ENCODE measurements around the gene MEN1.

MEN1 gene

DNA sequence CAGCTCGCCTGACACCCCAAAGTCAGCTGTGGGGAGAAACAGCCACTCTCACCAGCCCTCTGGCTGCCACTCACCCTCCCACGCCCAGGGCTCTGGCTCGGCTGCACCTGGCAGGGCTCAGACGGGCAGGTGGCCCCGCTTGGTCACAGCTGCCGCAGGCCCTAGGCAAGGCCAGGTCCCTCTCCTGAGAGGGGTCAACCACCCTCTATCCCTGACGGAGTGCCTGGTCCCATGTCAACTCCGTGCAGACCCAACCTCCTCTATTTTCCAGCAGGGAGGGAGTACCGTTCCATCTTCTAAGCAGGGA, 9.2 kb downstream of the MEN1 start:
- no peak for DNase-seq (ENCODE audit: low read depth)

DNA sequence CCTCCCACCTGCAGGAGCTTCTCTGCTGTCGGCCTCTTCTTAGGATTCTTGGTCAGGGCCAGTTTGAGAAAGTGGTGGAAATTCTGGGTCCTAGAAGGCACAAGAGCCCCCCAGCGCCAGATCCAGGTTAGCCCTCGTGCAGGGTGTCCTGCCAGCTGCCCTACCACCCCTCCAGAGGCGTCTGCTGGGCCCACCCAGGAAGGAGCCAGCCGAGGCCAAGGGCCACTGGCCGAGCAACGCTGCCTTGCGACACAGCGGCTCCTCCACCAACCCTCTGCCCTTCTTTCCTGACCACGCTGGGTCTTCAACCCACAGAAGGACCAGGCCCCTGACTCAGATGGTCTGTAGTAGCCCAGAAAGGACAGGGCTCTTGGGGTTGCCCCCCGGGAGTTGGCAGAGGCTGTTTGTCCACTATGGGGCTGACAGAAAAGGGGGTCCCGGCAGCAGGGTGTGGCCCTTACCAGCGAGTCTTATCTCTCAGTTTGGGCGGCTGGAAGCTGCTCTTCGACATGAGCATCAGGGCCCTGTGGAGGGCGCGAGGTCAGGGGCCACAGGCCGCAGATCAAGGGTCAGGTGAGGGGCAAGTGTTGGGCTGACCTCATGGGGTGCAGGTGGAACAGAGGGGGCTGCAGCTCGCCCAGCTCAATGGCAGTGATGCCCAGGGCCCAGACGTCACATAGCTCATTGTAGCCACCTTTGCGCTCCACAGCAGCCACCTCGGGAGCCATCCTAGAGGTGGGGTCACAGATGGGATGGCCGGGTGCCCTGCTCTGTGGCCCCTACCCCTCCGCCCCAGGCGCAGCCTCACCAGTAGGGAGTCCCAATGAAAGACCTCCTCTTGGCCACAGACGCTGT, 9.8 kb downstream of the MEN1 start:
- DNase-seq (ENCODE audit: low read depth): no peak

- no peak for DNase-seq (ENCODE audit: low read depth)
Measured at GRCh38 chr11:64799623-64800302, 10.6 kb downstream of the MEN1 start.

DNA sequence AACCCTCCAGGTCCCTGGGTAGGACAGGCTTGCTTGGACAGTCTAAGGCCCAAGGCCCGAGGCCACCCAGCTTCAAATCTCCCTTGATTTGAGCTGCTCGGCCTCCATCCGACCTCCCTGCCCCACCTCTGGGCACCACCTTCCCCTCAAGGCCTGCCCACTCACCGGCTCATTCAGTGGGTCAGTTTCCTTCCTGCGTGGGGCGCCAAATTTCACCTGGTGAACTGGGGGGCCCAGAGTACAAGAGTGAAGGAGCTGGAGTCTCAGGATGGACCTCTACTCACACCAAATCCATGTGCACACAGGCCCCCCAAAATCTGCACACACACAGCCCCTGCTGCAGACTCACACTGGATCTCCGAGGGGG, 11.1 kb downstream of the MEN1 start:
- DNase-seq (ENCODE audit: low read depth): no peak

- no peak for DNase-seq (ENCODE audit: low read depth)
Measured at GRCh38 chr11:64796757-64797541, 13.4 kb downstream of the MEN1 start.

DNA sequence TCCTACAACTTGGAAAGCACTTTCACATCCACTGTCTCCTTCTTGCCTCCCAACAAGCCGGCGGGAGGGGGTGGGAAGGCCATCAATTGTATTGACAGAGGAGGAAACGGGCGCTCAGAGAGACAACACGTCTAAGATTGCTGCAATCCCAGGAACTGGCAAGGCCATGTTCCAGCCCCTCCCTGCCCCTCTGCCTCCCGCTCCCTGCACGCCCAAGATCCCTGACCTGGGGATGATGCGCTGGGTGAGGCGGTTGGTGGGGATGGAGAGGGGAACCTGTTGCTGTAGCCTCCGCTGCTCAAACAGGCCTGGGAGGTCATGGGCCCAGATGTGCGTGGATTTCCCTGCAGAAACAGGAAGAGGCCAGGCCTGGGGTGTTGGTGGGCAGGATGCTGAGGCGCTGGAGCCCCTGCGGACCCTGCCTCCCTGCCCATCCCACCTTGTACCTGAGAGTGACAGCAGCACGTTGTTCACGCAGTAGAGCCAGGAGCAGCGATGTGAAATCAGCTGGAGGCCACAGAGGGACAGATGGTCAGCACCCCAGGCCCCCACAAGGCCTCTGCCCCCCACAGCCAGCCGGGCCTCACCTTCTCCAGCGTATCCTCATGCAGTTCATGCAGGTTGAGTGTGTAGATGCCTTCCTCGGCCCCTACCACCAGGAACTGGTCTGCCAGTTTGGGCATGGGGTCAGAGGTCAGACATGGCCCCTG, 14.1 kb downstream of the MEN1 start:
- DNase-seq (ENCODE audit: low read depth): no peak

DNA sequence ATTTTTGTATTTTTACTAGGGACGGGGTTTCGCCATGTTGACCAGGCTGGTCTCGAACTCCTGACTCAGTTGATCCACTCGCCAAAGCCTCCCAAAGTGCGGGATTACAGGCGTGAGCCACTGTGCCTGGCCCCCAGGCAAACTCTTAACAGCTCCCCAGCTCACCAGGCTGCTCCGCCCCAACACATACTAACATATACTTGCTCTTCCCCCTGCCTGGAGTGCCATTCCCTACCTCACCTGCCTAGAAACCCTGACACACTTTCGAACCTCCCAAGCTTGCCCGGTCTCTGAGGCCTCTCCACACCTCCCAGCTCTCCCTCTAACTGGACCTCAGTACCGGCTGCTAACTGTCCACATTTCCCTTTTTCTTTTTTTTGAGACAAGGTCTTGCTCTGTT, 15.8 kb downstream of the MEN1 start:
- no peak for DNase-seq (ENCODE audit: low read depth)

- DNase-seq (ENCODE audit: low read depth): no peak
Measured at GRCh38 chr11:64793271-64794160, 16.8 kb downstream of the MEN1 start.

DNA sequence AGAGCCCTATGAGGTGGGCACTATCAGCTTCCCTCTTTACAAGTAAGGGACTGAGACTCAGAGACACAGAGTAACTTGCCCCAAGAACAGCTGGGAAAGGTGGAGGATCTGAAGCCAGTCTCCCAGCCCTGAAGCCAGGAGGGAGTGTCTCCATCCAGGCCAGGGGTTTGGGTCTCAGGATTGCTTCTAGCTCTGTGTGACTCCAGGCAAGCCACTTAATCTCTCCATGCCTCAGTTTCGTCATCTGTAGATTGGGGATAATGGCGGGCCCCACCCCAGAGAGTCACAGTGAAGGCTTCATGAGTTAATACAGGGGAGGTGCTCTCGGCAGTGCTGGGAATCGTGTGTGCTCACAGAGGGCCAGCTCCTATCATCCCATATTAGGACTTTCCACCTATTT, 17.9 kb downstream of the MEN1 start:
- DNase-seq (ENCODE audit: low read depth): no peak

- DNase-seq (ENCODE audit: low read depth): no peak
Measured at GRCh38 chr11:64791781-64792291, 18.5 kb downstream of the MEN1 start.

DNA sequence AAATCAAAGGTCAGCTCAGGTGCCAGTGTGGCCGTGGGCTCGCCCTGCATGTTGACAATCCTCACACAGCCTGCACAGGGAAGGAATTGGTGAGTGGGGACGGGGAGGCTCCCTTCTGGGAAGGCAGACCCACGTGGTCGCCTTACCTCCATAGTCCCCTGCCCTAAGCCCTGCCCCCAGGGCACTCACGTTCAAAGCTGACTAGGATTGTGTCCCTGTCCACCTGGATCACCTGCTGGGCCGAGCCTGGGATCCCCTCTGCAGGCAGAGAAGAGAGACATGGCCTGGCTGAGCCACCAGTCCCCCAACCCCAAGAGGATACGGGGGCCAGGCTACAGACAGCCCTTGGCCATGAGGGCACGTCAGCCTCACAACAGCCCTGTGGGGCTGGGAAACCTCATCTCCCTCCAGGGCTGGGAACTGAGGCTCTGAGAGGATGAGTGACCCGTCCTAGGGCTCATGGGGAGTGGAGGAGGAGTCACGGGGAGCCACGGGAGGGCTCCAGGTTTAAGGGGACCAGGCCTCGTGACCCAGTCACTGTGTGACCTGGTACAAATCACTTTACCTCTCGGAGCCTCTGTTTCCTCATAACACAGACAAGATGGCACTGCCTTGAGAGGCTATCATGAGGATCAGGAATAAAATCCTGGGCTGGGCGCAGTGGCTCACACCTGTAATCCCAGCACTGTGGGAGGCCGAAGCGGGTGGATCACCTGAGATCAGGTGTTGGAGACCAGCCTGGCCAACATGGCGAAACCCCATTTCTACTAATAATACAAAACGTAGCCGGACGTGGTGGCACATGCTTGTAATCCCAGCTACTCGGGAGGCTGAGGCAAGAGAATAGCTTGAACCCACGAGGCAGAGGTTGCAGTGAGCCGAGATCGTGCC, 19.9 kb downstream of the MEN1 start:
- DNase-seq (ENCODE audit: low read depth): no peak

DNA sequence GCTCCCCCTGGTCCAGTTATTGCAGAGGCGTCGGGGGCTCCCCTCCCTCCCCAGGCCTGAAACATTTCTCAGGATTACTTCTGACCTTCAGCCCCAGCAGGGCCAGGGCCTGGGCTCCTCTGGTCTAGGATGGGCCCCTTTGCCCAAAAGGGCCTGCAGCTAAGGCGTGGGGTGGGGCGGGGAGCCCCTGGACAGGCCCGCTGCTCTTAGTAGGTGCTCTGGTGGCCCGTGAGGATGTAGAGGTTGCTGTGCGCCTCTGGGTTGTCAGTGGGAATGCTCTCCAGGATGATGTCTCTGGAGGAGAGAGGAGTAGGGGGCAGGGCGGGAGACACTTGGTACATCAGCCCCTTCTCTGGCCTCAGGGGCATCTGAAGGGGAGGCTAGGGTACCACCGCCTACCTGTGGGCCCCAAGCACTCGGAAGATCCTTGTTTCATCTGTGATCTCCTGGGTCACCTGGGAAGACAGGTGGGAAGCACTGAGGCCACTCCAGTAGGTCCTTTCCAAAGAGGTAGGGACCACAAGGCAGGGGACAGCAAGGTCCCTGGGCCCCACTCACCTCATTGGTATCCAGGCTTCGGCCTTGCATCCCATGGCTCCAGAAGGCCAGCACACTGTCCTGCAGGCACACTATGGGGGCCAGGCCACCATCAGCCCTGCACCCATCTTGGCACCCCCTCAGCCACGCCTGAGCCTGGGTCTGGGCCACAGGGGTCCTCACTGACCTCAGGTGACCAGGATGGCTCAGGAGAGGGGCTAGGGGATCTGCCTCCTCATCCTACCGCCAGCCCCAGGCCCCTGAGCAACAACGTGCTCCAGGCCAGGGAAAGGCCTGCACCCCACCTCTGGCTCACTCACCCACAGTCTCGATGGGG, 20.8 kb downstream of the MEN1 start:
- no peak for DNase-seq (ENCODE audit: low read depth)

GRCh38 chr11:64788321-64789215, 21.8 kb downstream of the MEN1 start:
- no peak for DNase-seq (ENCODE audit: low read depth)

GRCh38 chr11:64787526-64788320, 22.6 kb downstream of the MEN1 start:
- DNase-seq (ENCODE audit: low read depth): no peak

- DNase-seq (ENCODE audit: low read depth): no peak
Measured at GRCh38 chr11:64786308-64786707, 24.0 kb downstream of the MEN1 start.

DNA sequence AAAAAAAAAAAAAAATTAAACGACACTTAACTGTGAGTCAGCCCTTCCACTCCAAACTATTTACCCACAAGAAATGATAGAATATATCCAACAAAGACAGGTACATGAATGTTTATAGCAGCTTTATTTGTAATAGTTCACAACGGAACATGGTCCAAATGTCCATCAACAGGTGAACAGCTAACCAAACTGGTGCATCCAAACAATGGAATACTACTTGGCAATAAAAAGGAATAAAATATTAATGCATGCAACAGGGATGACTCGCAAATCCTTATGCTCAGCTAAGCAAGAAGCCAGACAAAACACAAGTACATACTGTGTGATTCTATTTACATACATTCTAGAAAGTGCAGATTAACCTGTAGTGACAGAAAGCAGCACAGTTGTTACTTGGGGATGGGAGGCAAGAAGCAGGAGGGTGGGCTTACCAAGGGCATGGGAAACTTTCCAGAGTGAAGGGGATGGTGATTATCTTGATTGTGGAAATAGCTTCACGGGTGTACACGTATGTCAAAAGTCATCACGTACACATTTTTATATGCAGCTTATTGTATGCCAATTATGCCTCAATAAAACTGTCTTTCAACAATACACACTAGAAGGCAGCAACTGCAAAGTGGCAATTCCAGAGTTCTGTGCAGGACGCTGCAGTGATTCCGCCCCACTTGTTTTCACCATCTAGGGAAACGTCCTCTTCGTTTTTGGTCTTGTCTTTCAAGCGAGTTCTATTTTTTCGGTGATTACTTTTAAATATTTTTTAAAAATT, 25.4 kb downstream of the MEN1 start:
- DNase-seq (ENCODE audit: low read depth): no peak
